ENCODE data around the gene TSPO2.

GRCh38 chr6:41033776-41034175 is 8.5 kb upstream of the TSPO2 start:
- TF ChIP-seq CTCF (IDR thresholded peaks at IDR 0.05): no peak
- no peak for TF ChIP-seq POLR2A (IDR thresholded peaks at IDR 0.05)

Data from testis (tissue), 2 donors.